NCI-H526 treated with DMSO at 0.1 percent for 48 hours (cell line): ENCODE data around the gene MLST8.

ENCODE experiments used
- DNase-seq: peaks from one replicate; lab custom pipeline; 2025; lab: John Stamatoyannopoulos, UW

The MLST8 gene

DNA sequence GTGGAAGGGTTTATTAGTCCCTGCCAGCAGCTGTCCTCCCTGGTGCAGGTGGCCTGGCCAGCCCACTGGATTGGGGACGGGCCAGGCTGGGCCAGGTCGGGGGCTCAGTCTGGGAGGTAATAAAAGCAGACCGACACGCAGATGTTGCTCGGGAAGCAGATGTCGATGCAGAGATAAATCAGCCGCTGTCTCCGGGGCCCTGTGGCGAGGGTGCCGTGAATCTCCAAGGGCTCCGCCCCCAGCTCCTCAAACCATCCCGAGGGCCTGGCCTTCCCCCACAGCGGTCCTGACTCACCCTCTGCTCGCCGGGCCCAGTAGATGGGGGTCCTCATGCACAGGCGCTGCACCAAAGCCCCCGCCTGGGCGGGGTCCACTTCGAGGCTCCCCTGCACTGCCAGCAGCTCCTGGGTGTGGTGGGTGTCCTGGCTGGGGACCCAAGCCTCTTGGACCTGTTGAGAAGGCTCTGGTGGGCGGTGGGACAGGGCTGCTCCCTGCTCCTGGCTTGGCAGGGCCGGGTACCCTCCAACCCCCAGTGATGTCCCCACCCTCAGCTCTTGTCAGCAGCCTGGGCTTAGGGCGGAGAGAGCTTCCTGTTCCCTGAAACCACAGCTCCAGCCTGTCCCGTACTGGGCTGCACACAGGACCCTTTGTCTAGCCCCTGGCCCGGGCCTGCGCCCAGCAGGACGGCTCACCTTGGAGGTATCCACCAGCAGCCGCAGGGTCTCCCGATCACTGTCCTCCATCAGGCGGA, 4.2 kb downstream of the MLST8 start:
- DNase-seq: no peak

GRCh38 chr16:2210009-2210332, 4.7 kb downstream of the MLST8 start:
- DNase-seq: no peak

- no peak for DNase-seq
These were observed 5.4 kb downstream of the MLST8 start, which contains the start of gene BRICD5 for GRCh38 chr16:2210386-2211365. Gene BRICD5, minus strand, starts transcription at chr16:2210863. Its CDS starts 30 bp downstream, at chr16:2210833.

GRCh38 chr16:2211923-2212347, 6.7 kb downstream of the MLST8 start:
- DNase-seq: no peak

DNA sequence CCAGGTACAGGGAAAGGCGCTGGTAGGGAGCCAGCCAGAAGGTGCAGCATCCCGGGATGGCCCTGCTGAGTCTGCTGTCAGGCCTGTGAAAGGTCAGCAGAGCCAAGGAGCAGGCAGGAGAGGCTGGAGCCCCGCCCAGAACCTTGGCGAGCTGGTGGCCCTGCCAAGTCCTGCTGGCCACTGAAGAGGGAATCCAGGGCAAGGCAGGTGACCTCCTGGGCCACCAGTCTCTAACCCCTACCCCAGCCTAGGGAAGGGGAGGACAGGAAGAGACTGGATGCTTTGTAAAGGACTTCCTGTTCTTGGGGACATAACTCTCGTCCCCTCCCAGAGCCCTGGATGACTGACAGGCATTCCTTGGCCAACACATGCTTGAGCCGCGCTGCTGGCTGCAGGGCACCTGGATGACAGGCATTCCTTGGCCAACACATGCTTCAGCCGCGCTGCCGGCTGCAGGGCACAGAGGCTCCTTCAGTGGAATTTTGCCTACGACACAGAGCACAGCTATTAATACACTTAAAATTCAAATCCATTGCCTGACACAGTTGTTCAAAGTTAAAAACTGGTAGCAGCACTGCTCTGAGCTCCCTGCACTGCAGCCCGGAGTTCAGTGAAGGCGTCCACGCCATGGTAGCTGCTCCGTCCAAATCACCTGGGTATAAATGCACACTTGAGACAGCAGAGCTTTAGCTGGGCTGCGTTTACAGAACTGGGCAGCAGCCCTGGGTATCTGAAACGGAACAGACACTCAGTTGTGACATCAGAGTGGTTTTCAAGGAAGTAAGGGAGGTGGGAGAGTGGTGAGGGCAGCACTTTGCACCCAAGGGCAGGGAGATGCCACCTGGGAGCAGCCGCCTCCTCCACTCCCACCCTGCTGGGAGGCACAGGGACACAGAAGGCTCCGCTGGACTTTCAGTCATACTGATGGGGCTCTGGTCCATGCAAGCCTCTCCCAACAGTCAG, 7.4 kb downstream of the MLST8 start:
- no peak for DNase-seq

DNA sequence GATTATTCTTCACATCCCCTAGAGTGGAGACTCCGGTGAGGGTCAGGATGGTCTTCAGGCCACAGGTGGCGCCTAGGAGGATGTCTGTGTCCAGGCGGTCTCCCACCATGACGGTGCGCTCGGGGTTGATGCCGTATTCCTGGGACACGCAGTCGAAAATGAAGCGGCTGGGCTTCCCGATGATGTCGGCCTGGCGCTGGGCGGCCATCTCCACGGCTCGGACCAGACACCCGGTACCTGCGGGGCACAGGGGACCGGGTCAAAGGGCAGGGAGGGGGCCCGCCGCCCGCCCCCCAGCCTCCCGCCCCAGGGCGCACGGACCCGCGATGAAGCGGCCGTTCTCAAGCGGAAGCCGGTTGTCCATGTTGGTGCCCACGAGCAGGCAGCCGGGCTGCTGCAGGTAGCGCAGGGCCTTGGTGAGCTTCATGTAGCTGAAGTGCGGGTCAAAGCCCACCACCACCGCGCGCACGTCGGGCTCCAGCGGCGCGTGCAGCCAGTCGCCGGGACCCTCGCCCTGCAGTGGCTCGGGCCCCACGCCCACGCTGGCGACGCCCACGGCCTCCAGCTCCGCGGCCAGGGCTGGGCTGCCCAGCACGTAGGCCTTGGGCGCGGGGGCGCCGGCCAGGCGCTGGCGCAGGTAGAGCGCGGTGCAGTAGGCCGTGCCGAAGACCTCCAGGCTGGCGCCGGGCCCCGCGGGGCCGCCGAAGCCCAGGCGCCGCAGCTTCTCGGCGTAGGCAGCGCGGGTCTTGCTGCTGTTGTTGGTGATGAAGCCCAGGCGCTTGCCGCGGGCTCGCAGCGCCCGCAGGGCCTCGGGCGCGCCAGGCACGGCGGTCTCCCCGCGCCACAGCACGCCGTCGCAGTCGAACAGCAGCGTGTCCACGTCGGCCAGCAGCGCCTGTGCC, 8.8 kb downstream of the MLST8 start:
- no peak for DNase-seq

- no peak for DNase-seq
These were observed 9.4 kb downstream of the MLST8 start, which contains the start of gene PGP for GRCh38 chr16:2214719-2214968. Gene PGP, minus strand, starts transcription at chr16:2214840. Its CDS starts 63 bp downstream, at chr16:2214777.

DNA sequence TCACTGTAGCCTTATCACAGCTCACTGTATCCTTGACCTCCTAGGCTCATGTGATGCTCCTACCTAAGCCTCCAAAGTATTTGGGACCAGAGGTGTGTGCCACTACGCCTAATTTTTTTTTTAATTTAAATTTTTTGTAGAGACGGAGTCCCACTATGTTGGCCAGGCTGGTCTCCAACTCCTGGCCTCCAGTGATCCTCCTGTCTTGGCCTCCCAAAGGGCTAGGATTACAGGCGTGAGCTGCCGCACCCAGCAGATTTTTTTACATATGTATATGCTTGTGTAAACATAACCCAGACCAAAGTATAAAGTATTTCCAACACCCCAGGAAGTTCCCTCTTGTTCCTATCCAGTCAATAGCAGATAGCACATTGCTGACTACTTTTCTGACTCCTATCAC, 11.1 kb downstream of the MLST8 start:
- no peak for DNase-seq

- peak; percentile 94 for DNase-seq
These were observed 18.1 kb downstream of the MLST8 start, which contains the start of gene E4F1 for GRCh38 chr16:2223221-2223941. Gene E4F1, plus strand, starts transcription at chr16:2223591. Its CDS starts 23 bp downstream, at chr16:2223614.

DNA sequence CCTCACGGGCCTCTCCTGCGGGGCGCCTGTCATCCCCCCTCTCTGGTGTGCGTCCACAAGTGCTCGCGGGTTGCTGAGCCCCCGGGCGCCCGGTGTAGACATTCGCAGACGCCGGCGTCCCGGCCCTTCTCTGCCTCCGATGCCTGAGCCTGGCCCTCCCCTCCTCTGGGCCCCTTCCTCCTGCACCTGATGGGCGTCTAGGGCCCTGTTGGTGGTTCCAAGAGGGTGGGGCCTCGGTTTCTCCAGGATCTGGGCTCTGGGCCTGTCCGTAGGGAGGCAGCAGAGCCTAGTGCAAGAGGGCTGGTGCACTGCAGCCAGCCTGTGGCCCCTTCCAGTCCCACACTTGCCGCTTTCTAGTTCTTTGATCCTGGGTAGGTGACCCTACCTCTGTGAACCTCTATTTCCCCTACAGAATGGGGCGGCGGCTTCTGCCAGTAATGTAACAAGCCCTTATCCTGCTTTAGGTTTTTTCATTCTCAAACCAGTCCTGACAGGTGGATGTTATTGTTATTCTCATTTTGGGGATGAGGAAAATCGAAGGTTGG, 18.8 kb downstream of the MLST8 start:
- DNase-seq: no peak

DNA sequence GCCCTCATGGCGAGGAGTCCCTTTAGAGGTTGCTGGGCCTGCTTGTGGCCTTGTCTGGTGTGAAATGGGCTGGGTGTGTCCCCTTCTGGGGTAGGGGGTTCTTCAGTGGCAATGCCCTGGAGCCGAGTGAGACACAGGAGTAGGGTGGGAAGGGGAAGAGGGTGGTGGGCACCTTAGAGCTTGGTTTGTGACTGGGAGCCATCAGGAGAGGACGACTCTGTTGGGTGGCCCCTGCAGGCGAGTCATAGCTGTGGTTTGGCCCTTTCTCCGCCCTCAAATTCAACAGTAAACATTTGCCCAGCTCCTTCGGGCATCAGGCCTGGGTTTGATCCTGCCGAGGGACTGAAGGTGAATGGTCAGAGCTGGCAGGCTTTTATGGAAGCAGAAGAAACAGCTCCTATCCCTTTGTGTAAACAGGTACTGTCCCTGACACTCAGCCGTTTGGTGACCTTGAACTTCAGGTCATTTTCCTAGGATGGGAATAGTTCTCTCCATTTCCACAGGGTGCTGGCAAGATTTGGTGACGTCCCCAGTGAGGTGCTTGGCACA, 21.1 kb downstream of the MLST8 start:
- no peak for DNase-seq

GRCh38 chr16:2226918-2227317, 21.7 kb downstream of the MLST8 start:
- no peak for DNase-seq

DNA sequence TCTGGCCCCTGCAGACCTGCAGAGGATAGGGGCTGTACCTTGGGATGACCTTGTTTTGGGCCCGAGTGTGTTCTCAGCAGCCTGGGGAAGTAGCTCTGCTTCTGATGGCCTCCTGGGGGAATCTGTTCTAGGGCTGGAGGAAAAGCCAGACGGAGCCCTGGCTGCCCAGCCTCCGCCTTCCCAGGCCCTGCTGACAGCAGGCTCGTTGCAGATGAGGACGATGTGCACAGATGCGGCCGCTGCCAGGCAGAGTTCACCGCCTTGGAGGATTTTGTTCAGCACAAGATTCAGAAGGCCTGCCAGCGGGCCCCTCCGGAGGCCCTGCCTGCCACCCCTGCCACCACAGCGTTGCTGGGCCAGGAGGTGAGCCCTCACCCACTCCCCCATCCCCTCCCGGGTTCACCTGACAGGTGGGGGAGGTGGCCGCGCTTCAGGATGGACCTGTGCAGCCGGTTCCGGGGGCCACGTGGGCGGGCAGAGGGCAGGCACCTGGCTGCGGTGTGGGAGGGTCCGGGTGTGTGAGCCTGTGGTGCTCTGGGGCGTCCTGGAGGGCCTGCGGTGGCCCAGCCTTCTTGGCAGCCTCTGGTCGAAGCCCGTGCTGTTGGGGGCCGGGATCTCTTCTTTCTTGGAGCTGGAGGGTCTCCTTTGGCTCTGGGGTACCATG, 23.0 kb downstream of the MLST8 start:
- DNase-seq: no peak

- DNase-seq: no peak
These were observed 23.8 kb downstream of the MLST8 start for GRCh38 chr16:2229091-2229490.

- DNase-seq: no peak
These were observed 24.5 kb downstream of the MLST8 start for GRCh38 chr16:2229632-2230250.

- no peak for DNase-seq
These were observed 25.1 kb downstream of the MLST8 start for GRCh38 chr16:2230376-2230775.

- no peak for DNase-seq
These were observed 26.0 kb downstream of the MLST8 start for GRCh38 chr16:2231016-2231931.
